ENCODE results near the gene MX1. TPM values are rescaled to one million over a fixed set of nuclear protein-coding genes. Genes with fewer than 3 reads are reported as not detected.

Gene MX1
- total RNA-seq, 1 donor from 2014 or later = 82.5 TPM

- no peak for TF ChIP-seq CTCF (IDR thresholded peaks at IDR 0.05)
- intact Hi-C loops (cut with DNase I) = loop anchor here (5.0 to 10.0 kb wide), 5 partner anchors 142 to 1068 kb away; partner anchors contain the start of genes BACE2 and RSPH1
- peak overlapping the region in 1 of 2 donors; percentile 39 for H3K27ac ChIP-seq
- H3K4me3 ChIP-seq = peak overlapping the region; percentile 68 to 72
- no peaks in the 10 kb centered on the region for H3K27me3 ChIP-seq
- H3K36me3 ChIP-seq = peaks cover 0 to 3% of the 10 kb centered on the region in 2 donors
- H3K9me3 ChIP-seq = no peaks in the 10 kb centered on the region
- peaks cover 0 to 7% of the 10 kb centered on the region in 2 donors for H3K4me1 ChIP-seq
- no peak for DNase-seq (ENCODE audit: low spot score in 2 of 2)
These were observed 801 bp downstream of the MX1 start for GRCh38 chr21:41426676-41427404.

GRCh38 chr21:41427556-41427955, 1.5 kb downstream of the MX1 start:
- H3K4me1 ChIP-seq = peaks cover 0 to 7% of the 10 kb centered on the region in 2 donors
- intact Hi-C loops (cut with DNase I) = loop anchor here (5.0 to 10.0 kb wide), 5 partner anchors 143 to 1067 kb away; partner anchors contain the start of genes BACE2 and RSPH1
- no peak overlapping the region for H3K27ac ChIP-seq
- no peaks in the 10 kb centered on the region for H3K27me3 ChIP-seq
- H3K4me3 ChIP-seq = peak overlapping the region in 1 of 2 donors; percentile 72
- H3K9me3 ChIP-seq = no peaks in the 10 kb centered on the region
- peaks cover 5 to 10% of the 10 kb centered on the region in 2 donors for H3K36me3 ChIP-seq
- TF ChIP-seq CTCF (IDR thresholded peaks at IDR 0.05) = no peak
- DNase-seq (ENCODE audit: low spot score in 2 of 2) = no peak

GRCh38 chr21:41428311-41428710, 2.3 kb downstream of the MX1 start:
- TF ChIP-seq CTCF (IDR thresholded peaks at IDR 0.05) = no peak
- no peaks in the 10 kb centered on the region for H3K27me3 ChIP-seq
- H3K9me3 ChIP-seq = no peaks in the 10 kb centered on the region
- peaks cover 0 to 7% of the 10 kb centered on the region in 2 donors for H3K4me1 ChIP-seq
- H3K27ac ChIP-seq = no peak overlapping the region
- no peak for DNase-seq (ENCODE audit: low spot score in 2 of 2)
- intact Hi-C loops (cut with DNase I) = loop anchor here (5.0 to 10.0 kb wide), 5 partner anchors 144 to 1066 kb away; partner anchors contain the start of genes BACE2 and RSPH1
- peaks cover 12 to 17% of the 10 kb centered on the region in 2 donors for H3K36me3 ChIP-seq
- H3K4me3 ChIP-seq = no peak overlapping the region

- Histone ChIP-seq H3K4me1 (peaks cover 0 to 7% of the 10 kb centered on the region in 2 donors), H3K4me3 (no peak overlapping the region), H3K36me3 (peaks cover 17 to 22% of the 10 kb centered on the region in 2 donors), H3K27ac (no peak overlapping the region), H3K27me3 (no peaks in the 10 kb centered on the region), H3K9me3 (no peaks in the 10 kb centered on the region)
- no peak for DNase-seq (ENCODE audit: low spot score in 2 of 2)
- intact Hi-C loops (cut with DNase I) = loop anchor here (5.0 to 10.0 kb wide), 5 partner anchors 144 to 1066 kb away; partner anchors contain the start of genes BACE2 and RSPH1
- TF ChIP-seq CTCF (IDR thresholded peaks at IDR 0.05) = no peak
These were observed 2.8 kb downstream of the MX1 start for GRCh38 chr21:41428847-41429246.

GRCh38 chr21:41429305-41429704, 3.3 kb downstream of the MX1 start:
- H3K4me3 ChIP-seq = no peak overlapping the region
- H3K36me3 ChIP-seq = peaks cover 17 to 27% of the 10 kb centered on the region in 2 donors
- no peak for TF ChIP-seq CTCF (IDR thresholded peaks at IDR 0.05)
- no peaks in the 10 kb centered on the region for H3K27me3 ChIP-seq
- intact Hi-C loops (cut with DNase I) = loop anchor here (5.0 to 10.0 kb wide), 5 partner anchors 145 to 1065 kb away; partner anchors contain the start of genes BACE2 and RSPH1
- no peak overlapping the region for H3K27ac ChIP-seq
- peaks cover 0 to 7% of the 10 kb centered on the region in 2 donors for H3K4me1 ChIP-seq
- H3K9me3 ChIP-seq = no peaks in the 10 kb centered on the region
- DNase-seq (ENCODE audit: low spot score in 2 of 2) = no peak

Measured in ascending aorta (tissue), 2 donors.